Fibroblast of the aortic adventitia (primary cell): ENCODE measurements around the gene PSD2. TPM values are rescaled to one million over a fixed set of nuclear protein-coding genes. Genes with fewer than 3 reads are reported as not detected.

ENCODE experiments used
- DNase-seq: peaks from one replicate; pipeline ENCODE4 v3.0.0-alpha.2; 2010; ENCODE audit warnings: low read depth
- H3K4me3 ChIP-seq: 2 replicates; pipeline ENCODE4 v1.5.1; 2011; ENCODE audit warnings: low read depth, mild to moderate bottlenecking, control low read depth, low read length, moderate library complexity
- total RNA-seq: library from RNA; depleted of rRNA; stranded (reverse); fragments of >200 nt; gene quantifications from 2 replicates; pipeline ENCODE4 v1.2.3, GENCODE V29; 2012; ENCODE audit warnings: low replicate concordance
- TF ChIP-seq, protein P1 (sequence below): IDR thresholded peaks from 2 replicates; pipeline ENCODE4 v1.5.1; 2011; ENCODE audit warnings: mild to moderate bottlenecking, low read length, control low read depth, inconsistent platforms; ENCODE audit not compliant: insufficient read depth

Gene PSD2
- total RNA-seq, 1 donor: not detected

DNA sequence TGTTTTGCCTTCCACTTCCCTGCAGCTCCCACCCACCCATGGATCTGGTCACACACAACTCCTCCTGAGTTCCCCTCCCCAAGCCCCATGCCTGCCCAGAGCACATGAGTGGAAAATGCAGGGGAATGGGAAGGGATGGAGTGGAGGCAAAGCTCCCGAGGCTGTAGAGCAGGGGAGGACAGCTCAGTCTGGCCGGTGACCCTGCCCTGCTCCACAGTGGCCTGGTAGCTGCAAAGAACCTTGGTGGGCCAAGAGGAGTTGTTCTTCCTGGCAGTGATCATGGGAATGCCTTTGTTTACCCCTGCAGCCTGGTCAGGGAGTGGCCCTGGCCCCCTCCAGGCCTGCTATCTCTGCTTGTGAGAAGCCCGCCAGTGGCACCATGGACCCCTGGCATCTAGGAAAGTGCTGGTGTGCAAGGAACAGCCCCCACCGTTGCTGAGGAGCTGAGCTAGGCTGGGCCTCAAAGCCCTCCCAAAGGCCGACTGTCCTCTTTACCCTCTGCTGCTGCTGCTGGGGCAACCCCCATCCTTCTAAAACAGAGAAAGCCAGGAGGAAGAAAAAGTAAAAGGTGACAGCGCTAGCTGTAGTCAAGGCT, 60.4 kb downstream of the PSD2 start:
- H3K4me3 ChIP-seq: no peak overlapping the region
- no peak for DNase-seq
- TF ChIP-seq, protein P1, sequence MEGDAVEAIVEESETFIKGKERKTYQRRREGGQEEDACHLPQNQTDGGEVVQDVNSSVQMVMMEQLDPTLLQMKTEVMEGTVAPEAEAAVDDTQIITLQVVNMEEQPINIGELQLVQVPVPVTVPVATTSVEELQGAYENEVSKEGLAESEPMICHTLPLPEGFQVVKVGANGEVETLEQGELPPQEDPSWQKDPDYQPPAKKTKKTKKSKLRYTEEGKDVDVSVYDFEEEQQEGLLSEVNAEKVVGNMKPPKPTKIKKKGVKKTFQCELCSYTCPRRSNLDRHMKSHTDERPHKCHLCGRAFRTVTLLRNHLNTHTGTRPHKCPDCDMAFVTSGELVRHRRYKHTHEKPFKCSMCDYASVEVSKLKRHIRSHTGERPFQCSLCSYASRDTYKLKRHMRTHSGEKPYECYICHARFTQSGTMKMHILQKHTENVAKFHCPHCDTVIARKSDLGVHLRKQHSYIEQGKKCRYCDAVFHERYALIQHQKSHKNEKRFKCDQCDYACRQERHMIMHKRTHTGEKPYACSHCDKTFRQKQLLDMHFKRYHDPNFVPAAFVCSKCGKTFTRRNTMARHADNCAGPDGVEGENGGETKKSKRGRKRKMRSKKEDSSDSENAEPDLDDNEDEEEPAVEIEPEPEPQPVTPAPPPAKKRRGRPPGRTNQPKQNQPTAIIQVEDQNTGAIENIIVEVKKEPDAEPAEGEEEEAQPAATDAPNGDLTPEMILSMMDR: no peak

DNA sequence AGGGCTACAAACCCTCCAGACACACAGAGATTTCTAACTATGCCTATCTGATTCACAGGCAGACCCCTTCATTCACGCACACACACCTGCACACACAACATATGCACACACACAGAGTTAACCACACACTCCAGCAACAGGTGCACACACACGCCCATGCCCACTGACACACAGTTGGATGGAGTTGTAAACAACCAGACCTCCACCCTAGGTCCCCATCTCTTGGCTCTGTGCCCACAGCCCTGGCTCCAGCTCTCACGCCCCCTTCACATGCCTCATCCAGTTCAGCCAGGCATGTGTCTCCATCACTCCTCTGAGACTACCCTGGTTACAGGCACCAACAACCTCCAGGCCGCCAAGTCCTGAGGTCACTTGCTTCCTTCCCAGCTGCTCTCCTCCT, 61.1 kb downstream of the PSD2 start:
- TF ChIP-seq, protein P1: no peak
- H3K4me3 ChIP-seq: no peak overlapping the region
- DNase-seq: no peak

DNA sequence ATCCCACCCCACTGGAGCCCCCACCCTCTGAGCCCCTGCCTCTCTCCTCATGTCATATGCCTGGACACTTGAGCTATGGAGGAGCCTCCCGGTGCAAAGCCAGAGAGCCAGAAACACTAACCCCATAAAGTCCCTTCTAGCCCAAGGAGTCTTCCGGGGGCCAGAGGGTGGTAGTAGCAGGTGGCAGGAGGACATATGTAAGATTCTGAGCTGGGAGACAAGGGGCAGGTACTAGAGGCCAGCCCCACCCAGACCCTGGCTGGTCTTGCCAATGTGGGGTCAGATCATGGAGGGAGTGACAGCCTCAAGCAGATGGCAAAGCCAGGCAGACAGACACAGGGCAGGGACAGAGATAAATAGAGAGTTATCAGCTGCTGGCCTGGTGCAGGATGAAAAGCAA, 63.4 kb downstream of the PSD2 start:
- no peak for DNase-seq
- H3K4me3 ChIP-seq: no peak overlapping the region
- TF ChIP-seq, protein P1: no peak

DNA sequence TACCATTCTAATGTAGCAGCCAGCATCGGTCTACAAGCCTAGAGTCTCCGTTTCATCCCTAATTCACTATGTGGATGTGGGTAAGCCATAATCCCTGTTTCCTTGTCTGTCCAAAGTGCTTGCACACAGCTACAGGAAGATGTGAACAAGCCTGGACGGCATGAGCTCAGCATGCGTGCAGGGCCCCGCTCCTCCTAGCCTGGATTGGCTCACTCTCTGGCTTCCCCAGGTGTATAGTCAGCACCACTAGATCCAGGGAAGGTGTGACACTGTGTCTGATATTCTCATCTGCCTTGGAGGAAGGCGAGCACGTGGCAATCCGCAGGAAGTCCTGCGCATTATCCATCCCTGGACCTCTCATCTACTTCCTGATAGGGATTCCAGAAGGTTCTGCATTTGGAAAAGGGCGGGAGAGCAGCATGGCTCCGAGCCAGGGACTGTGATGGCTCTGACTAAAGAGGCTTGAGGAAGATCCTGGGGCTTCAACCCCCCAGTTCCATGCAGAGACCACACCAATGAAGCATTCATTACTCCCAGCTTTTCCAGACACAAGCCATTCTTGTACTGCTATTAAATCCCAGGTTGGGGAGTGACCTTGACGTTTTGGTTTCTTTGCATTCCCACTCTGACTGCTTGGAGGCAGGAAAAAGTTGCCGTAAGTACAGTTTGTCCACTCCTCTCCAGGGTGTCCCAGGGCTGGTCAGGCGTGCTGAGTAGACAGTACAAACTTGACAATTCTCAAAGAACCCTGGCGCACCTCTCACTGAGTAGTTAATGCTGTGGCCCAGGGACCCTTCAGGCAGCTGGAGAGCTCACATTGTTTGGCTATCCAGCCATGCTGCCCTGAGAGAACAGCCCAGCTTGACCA, 65.6 kb downstream of the PSD2 start:
- TF ChIP-seq, protein P1: no peak
- DNase-seq: no peak
- H3K4me3 ChIP-seq: no peak overlapping the region

DNA sequence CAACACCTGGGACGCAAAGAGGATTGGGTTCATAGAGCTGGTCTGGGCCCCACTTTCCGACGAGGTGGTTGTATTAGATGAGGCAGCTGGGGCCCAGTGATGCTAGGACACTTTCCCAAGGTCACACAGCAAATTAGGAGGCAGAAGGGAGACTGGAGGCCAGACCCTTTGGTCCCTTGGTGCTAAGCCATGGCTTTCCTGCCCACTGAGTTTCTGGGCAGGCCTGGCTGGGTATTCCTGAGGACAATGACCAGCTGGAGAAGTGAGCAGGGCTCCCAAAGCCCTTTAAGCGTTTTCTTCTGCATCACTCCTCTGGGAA, 66.2 kb downstream of the PSD2 start:
- H3K4me3 ChIP-seq: no peak overlapping the region
- TF ChIP-seq, protein P1: no peak
- DNase-seq: no peak

DNA sequence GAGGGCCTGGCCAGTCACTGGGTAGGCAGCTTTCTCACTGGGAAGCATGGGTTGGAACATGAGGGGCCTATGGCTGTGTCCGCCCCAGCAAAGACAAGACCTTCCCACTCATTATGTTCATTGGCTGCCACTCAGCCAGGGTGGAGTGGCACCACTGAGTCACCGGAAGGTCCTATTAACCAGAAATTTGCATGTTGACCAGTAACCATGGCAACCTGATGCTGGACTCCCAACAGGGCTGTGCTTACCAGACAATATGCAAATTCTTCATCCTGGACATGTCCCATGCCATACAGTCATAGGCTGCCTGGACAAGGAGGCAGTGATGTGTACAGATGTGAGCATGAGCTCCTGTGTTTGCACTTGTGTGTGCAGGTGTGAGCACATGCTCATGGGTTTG, 66.7 kb downstream of the PSD2 start:
- DNase-seq: peak; percentile 20
- TF ChIP-seq, protein P1: no peak
- H3K4me3 ChIP-seq: no peak overlapping the region
